ENCODE data around the gene SCN5A. TPM values are rescaled to one million over a fixed set of nuclear protein-coding genes. Genes with fewer than 3 reads are reported as not detected.
A peak's percentile ranks its signal among the peaks of the same experiment; 100 is the strongest.

The SCN5A gene
- total and polyA plus RNA-seq, 4 donors = 0.01 to 0.14 TPM; not detected in 2

DNA sequence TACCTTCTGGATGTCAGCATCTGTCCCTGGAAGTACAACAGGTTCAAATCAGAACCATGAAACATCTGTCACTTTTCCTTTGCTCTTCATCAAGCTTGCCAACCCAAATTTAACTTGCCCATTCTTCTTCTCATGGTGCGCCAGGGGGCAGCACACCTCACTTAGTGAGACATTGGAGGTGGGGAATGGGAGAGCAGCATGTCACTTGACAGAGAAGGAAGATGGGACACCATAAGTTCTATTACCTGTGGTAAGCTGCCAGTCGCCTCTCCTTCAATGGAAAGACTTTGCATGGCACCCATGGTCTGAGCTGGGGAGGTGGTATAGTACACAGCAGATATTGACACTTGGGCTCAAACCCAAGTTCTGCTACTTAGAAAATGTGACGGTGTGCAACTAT is 2.9 kb downstream of the SCN5A start:
- H3K4me3 ChIP-seq (ENCODE audit: low read depth in 1 of 3, low read length in 3 of 3) = no peak overlapping the region
- H3K4me1 ChIP-seq (ENCODE audit: control insufficient read depth in 4 of 4, insufficient read depth in 4 of 4, low read length in 3 of 4) = peaks cover 6 to 15% (median 11%) of the 10 kb centered on the region in 4 donors
- peaks cover 0 to 26% (median 8%) of the 10 kb centered on the region in 4 donors for H3K27me3 ChIP-seq (ENCODE audit: control insufficient read depth in 4 of 4, insufficient read depth in 4 of 4, low read length in 3 of 4)
- no peak overlapping the region for H3K27ac ChIP-seq (ENCODE audit: low read depth in 1 of 2, low read length in 2 of 2)
- no peak overlapping the region for H3K9ac ChIP-seq (ENCODE audit: low read depth in 1 of 2, low read length in 2 of 2)
- TF ChIP-seq TAF1 (conservative IDR thresholded peaks at IDR 0.05) = no peak
- peak; percentile 44 to 66 for TF ChIP-seq RAD21 (IDR thresholded peaks at IDR 0.05)
- no peak for TF ChIP-seq EGR1 (IDR thresholded peaks at IDR 0.05; ENCODE audit: low read depth in 2 of 2)
- TF ChIP-seq, protein P1, sequence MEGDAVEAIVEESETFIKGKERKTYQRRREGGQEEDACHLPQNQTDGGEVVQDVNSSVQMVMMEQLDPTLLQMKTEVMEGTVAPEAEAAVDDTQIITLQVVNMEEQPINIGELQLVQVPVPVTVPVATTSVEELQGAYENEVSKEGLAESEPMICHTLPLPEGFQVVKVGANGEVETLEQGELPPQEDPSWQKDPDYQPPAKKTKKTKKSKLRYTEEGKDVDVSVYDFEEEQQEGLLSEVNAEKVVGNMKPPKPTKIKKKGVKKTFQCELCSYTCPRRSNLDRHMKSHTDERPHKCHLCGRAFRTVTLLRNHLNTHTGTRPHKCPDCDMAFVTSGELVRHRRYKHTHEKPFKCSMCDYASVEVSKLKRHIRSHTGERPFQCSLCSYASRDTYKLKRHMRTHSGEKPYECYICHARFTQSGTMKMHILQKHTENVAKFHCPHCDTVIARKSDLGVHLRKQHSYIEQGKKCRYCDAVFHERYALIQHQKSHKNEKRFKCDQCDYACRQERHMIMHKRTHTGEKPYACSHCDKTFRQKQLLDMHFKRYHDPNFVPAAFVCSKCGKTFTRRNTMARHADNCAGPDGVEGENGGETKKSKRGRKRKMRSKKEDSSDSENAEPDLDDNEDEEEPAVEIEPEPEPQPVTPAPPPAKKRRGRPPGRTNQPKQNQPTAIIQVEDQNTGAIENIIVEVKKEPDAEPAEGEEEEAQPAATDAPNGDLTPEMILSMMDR (IDR thresholded peaks at IDR 0.05; ENCODE audit: low read depth, low read length, missing input control) = peak; percentile 25
- no peaks in the 10 kb centered on the region for H3K9me3 ChIP-seq (ENCODE audit: control insufficient read depth in 4 of 4, low read length in 3 of 4)
- no peaks in the 10 kb centered on the region for H3K36me3 ChIP-seq (ENCODE audit: control insufficient read depth in 4 of 4, insufficient read depth in 3 of 4, low read depth in 1 of 4, low read length in 3 of 4)
- WGBS = 63% methylated on average over 3 of the region's 3 CpGs
- DNase-seq (ENCODE audit: low spot score) = peak; percentile 33

- Histone ChIP-seq H3K4me3 (ENCODE audit: low read depth in 1 of 3, low read length in 3 of 3) (no peak overlapping the region), H3K4me1 (ENCODE audit: control insufficient read depth in 4 of 4, insufficient read depth in 4 of 4, low read length in 3 of 4) (peaks cover 6 to 15% (median 10%) of the 10 kb centered on the region in 4 donors), H3K9me3 (ENCODE audit: control insufficient read depth in 4 of 4, low read length in 3 of 4) (no peaks in the 10 kb centered on the region), H3K27ac (ENCODE audit: low read depth in 1 of 2, low read length in 2 of 2) (no peak overlapping the region), H3K27me3 (ENCODE audit: control insufficient read depth in 4 of 4, insufficient read depth in 4 of 4, low read length in 3 of 4) (peaks cover 0 to 23% (median 8%) of the 10 kb centered on the region in 4 donors), H3K36me3 (ENCODE audit: control insufficient read depth in 4 of 4, insufficient read depth in 3 of 4, low read depth in 1 of 4, low read length in 3 of 4) (no peaks in the 10 kb centered on the region), H3K9ac (ENCODE audit: low read depth in 1 of 2, low read length in 2 of 2) (no peak overlapping the region)
- TF ChIP-seq TAF1 (conservative IDR thresholded peaks at IDR 0.05) = no peak
- no peak for TF ChIP-seq FOXA1 (IDR thresholded peaks at IDR 0.05)
- TF ChIP-seq REST (IDR thresholded peaks at IDR 0.05) = no peak
- TF ChIP-seq JUND (IDR thresholded peaks at IDR 0.05) = no peak
- WGBS = 91% methylated on average over 4 of the region's 4 CpGs
- no peak for DNase-seq (ENCODE audit: low spot score)
These were observed 3.4 kb downstream of the SCN5A start for GRCh38 chr3:38646062-38646461.

DNA sequence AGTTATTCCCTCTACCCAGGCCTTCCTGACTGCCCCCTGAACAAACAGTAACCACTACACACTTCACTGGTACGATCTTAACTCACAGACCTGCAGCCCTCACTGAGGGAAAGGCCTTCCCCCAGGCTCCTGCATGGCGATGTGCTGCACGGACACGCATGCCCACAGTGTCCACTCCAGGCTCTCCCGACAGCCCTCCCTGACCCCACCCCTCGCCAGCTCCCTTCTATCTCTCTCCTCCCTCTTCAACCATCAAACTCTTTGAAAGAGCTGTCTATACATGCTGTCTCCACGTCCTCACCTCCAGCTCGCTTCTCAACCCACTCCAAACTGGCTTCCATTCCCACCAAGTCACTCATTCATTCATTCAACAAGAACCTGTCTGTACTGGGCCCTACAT is 3.9 kb downstream of the SCN5A start:
- WGBS = 72% methylated on average over 8 of the region's 8 CpGs
- peaks cover 0 to 23% (median 8%) of the 10 kb centered on the region in 4 donors for H3K27me3 ChIP-seq (ENCODE audit: control insufficient read depth in 4 of 4, insufficient read depth in 4 of 4, low read length in 3 of 4)

More for the DNA sequence above, 3.9 kb downstream of the SCN5A start:
- Histone ChIP-seq H3K9ac (ENCODE audit: low read depth in 1 of 2, low read length in 2 of 2) (no peak overlapping the region), H3K4me3 (ENCODE audit: low read depth in 1 of 3, low read length in 3 of 3) (no peak overlapping the region), H3K36me3 (ENCODE audit: control insufficient read depth in 4 of 4, insufficient read depth in 3 of 4, low read depth in 1 of 4, low read length in 3 of 4) (no peaks in the 10 kb centered on the region), H3K4me1 (ENCODE audit: control insufficient read depth in 4 of 4, insufficient read depth in 4 of 4, low read length in 3 of 4) (peaks cover 6 to 15% (median 9%) of the 10 kb centered on the region in 4 donors), H3K27ac (ENCODE audit: low read depth in 1 of 2, low read length in 2 of 2) (no peak overlapping the region), H3K9me3 (ENCODE audit: control insufficient read depth in 4 of 4, low read length in 3 of 4) (no peaks in the 10 kb centered on the region)
- peak; percentile 19 for DNase-seq (ENCODE audit: low spot score)
- TF ChIP-seq, protein P2, sequence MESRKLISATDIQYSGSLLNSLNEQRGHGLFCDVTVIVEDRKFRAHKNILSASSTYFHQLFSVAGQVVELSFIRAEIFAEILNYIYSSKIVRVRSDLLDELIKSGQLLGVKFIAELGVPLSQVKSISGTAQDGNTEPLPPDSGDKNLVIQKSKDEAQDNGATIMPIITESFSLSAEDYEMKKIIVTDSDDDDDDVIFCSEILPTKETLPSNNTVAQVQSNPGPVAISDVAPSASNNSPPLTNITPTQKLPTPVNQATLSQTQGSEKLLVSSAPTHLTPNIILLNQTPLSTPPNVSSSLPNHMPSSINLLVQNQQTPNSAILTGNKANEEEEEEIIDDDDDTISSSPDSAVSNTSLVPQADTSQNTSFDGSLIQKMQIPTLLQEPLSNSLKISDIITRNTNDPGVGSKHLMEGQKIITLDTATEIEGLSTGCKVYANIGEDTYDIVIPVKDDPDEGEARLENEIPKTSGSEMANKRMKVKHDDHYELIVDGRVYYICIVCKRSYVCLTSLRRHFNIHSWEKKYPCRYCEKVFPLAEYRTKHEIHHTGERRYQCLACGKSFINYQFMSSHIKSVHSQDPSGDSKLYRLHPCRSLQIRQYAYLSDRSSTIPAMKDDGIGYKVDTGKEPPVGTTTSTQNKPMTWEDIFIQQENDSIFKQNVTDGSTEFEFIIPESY (IDR thresholded peaks at IDR 0.05) = no peak
- no peak for TF ChIP-seq RAD21 (IDR thresholded peaks at IDR 0.05)
- TF ChIP-seq FOXA1 (IDR thresholded peaks at IDR 0.05) = no peak
- TF ChIP-seq HNF4G (IDR thresholded peaks at IDR 0.05) = no peak
- TF ChIP-seq, protein P1 (IDR thresholded peaks at IDR 0.05; ENCODE audit: low read depth, low read length, missing input control) = no peak
- TF ChIP-seq GABPA (IDR thresholded peaks at IDR 0.05 in 1 of 2, conservative IDR thresholded peaks at IDR 0.05 in 1 of 2) = no peak
- TF ChIP-seq HNF4A (conservative IDR thresholded peaks at IDR 0.05) = no peak
- no peak for TF ChIP-seq ATF3 (IDR thresholded peaks at IDR 0.05)
- no peak for TF ChIP-seq YY1 (IDR thresholded peaks at IDR 0.05)
- TF ChIP-seq TAF1 (conservative IDR thresholded peaks at IDR 0.05) = no peak

Data from liver (tissue), 9 donors.